GM21737 (cell line): Measurements from ENCODE around the gene CFP.

Experiments
- ATAC-seq: cut with Tn5 transposase; IDR thresholded peaks from one replicate; pipeline ENCODE4 v1.9.1; 2021; ENCODE audit warnings: mild to moderate bottlenecking, moderate library complexity; ENCODE audit not compliant: unreplicated experiment

CFP gene

GRCh38 chrX:47576021-47576898, 53.5 kb downstream of the CFP start:
- no peak for ATAC-seq

GRCh38 chrX:47574547-47575301, 55.0 kb downstream of the CFP start:
- ATAC-seq, result no peak

GRCh38 chrX:47574076-47574546, 55.6 kb downstream of the CFP start:
- ATAC-seq, result no peak

- no peak for ATAC-seq
These were observed 56.2 kb downstream of the CFP start for GRCh38 chrX:47573341-47574075.
